Liver (tissue), 9 donors: ENCODE results near the gene CRBN. TPM values are rescaled to one million over a fixed set of nuclear protein-coding genes. Genes with fewer than 3 reads are reported as not detected.

ENCODE experiments used
- DNase-seq: peaks from one replicate; pipeline ENCODE4 v3.0.0-alpha.2; 2017; ENCODE audit warnings: low spot score
- H3K27ac ChIP-seq, 2 donors: one replicate each; pipeline ENCODE4 v1.7.0; 2013; ENCODE audit warnings: inconsistent platforms in 2 of 2, low read length in 2 of 2, control low read depth in 1 of 2, low read depth in 1 of 2, mild to moderate bottlenecking in 1 of 2
- H3K27me3 ChIP-seq, 4 donors: one replicate each; pipeline versions ENCODE4 v1.6.1 to v1.7.0; 2013; ENCODE audit warnings: low read length in 3 of 4, inconsistent platforms in 1 of 4, mild to moderate bottlenecking in 1 of 4, moderate library complexity in 1 of 4; ENCODE audit not compliant: control insufficient read depth in 4 of 4, insufficient read depth in 4 of 4
- H3K36me3 ChIP-seq, 4 donors: one replicate each; pipeline versions ENCODE4 v1.6.1 to v1.7.0; 2013; ENCODE audit warnings: low read length in 3 of 4, mild to moderate bottlenecking in 3 of 4, low read depth in 1 of 4, moderate library complexity in 1 of 4; ENCODE audit not compliant: control insufficient read depth in 4 of 4, insufficient read depth in 3 of 4
- H3K4me1 ChIP-seq, 4 donors: one replicate each; pipeline versions ENCODE4 v1.6.1 to v1.7.0; 2013; ENCODE audit warnings: low read length in 3 of 4, mild to moderate bottlenecking in 3 of 4, moderate library complexity in 1 of 4; ENCODE audit not compliant: control insufficient read depth in 4 of 4, insufficient read depth in 4 of 4
- H3K4me3 ChIP-seq, 3 donors: one replicate each; pipeline versions ENCODE4 v1.6.1 to v1.7.0; 2013; ENCODE audit warnings: low read length in 3 of 3, control low read depth in 1 of 3, low read depth in 1 of 3, mild to moderate bottlenecking in 1 of 3
- H3K9ac ChIP-seq, 2 donors: one replicate each; pipeline ENCODE4 v1.7.0; 2013; ENCODE audit warnings: low read length in 2 of 2, mild to moderate bottlenecking in 2 of 2, moderate library complexity in 2 of 2, control low read depth in 1 of 2, low read depth in 1 of 2
- H3K9me3 ChIP-seq, 4 donors: one replicate each; pipeline versions ENCODE4 v1.6.1 to v1.7.0; 2013; ENCODE audit warnings: low read length in 3 of 4; ENCODE audit not compliant: control insufficient read depth in 4 of 4
- EGR1 ChIP-seq, 2 donors: IDR thresholded peaks; 2 replicates each; pipeline ENCODE4 v1.6.1; 2016 to 2018; ENCODE audit warnings: antibody characterized with exemption in 2 of 2, low read depth in 2 of 2
- FOXA2 ChIP-seq: IDR thresholded peaks from 2 replicates; pipeline ENCODE4 v1.6.1; 2016; ENCODE audit warnings: antibody characterized with exemption
- GABPA ChIP-seq, 2 donors: IDR thresholded peaks in 1 of 2; conservative IDR thresholded peaks in 1 of 2; 2 replicates each; pipeline ENCODE4 v1.6.1; 2016; ENCODE audit warnings: antibody characterized with exemption in 2 of 2, mild to moderate bottlenecking in 1 of 2, moderate library complexity in 1 of 2
- HNF4A ChIP-seq, 2 donors: conservative IDR thresholded peaks; 2 replicates each; pipeline ENCODE4 v1.6.1; 2016; ENCODE audit warnings: antibody characterized with exemption in 2 of 2, mild to moderate bottlenecking in 2 of 2
- HNF4G ChIP-seq: IDR thresholded peaks from 2 replicates; pipeline ENCODE4 v1.6.1; 2016; ENCODE audit warnings: antibody characterized with exemption
- JUND ChIP-seq, 2 donors: IDR thresholded peaks; 2 replicates each; pipeline ENCODE4 v1.6.1; 2016; ENCODE audit warnings: antibody characterized with exemption in 2 of 2
- NR2F2 ChIP-seq: IDR thresholded peaks from 2 replicates; pipeline ENCODE4 v1.6.1; 2016; ENCODE audit warnings: antibody characterized with exemption
- RAD21 ChIP-seq, 2 donors: IDR thresholded peaks; 2 replicates each; pipeline ENCODE4 v1.6.1; 2016; ENCODE audit warnings: antibody characterized with exemption in 2 of 2, mild to moderate bottlenecking in 2 of 2
- RXRA ChIP-seq, 2 donors: IDR thresholded peaks; 2 replicates each; pipeline ENCODE4 v1.6.1; 2017 to 2018; ENCODE audit warnings: antibody characterized with exemption in 2 of 2, mild to moderate bottlenecking in 1 of 2
- SP1 ChIP-seq: IDR thresholded peaks from 2 replicates; pipeline ENCODE4 v1.6.1; 2018; ENCODE audit warnings: antibody characterized with exemption, mild to moderate bottlenecking
- TAF1 ChIP-seq: conservative IDR thresholded peaks from 2 replicates; pipeline ENCODE4 v1.6.1; 2016; ENCODE audit warnings: antibody characterized with exemption, mild to moderate bottlenecking
- WGBS: extraction: QIAGEN DNeasy Blood & Tissue Kit; methylation state at CpG from one replicate; pipeline ENCODE4 v1.1.7; 2013; 5-methylcytosine and 5-hydroxymethylcytosine counted together
- polyA plus RNA-seq, 2 donors: library from polyadenylated mRNA; stranded (reverse) in 1 of 2; unstranded in 1 of 2; fragments of 200-250 nt in 1 of 2; fragments of >200 nt in 1 of 2; fragmentation: Nextera tagmentation in 1 of 2; extraction: Ambion mirVana in 1 of 2; gene quantifications; one replicate each; pipeline versions ENCODE4 v1.2.1 to v1.2.3, GENCODE V29; 2013 to 2015
- total RNA-seq, 2 donors: library from RNA; depleted of rRNA; stranded (reverse); fragments of >200 nt; gene quantifications; one replicate each; pipeline ENCODE4 v1.2.3, GENCODE V29; 2014
- TF ChIP-seq, protein P1 (sequence below): IDR thresholded peaks from 2 replicates; pipeline ENCODE4 v1.6.1; 2016; ENCODE audit warnings: antibody characterized with exemption
- TF ChIP-seq, protein P2 (sequence below): IDR thresholded peaks from 2 replicates; pipeline ENCODE4 v1.6.1; 2016; ENCODE audit warnings: antibody characterized with exemption
- TF ChIP-seq, protein P3 (sequence below): IDR thresholded peaks from 2 replicates; pipeline ENCODE4 v1.6.1; 2016; ENCODE audit warnings: antibody characterized with exemption, mild to moderate bottlenecking
- donor health status: healthy.
- donor health status: healthy.
- donor health status: healthy.
- donor health status: healthy.
- donor health status: healthy.

The CRBN gene
- total and polyA plus RNA-seq, 4 donors: 14.0 to 57.6 (median 29.4) TPM

DNA sequence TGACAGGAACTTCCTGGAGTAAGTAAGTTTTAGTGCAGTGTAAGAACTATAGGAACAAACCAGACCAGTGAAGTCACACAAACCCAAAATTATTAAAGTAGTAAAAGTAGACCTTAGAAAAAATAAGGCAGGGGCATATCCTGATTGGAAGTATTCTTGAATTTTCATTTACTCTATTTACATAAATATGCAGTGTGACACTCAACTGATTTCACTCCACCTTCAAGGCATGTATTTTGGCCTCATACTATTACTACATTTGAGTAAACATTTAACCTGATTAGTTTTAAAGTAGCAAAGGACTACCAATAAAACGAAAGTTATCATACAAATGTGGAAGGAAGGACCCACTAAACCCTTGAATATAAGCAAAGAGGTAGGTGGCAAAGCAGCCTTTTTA is 29.9 kb downstream of the CRBN start:
- no peak for DNase-seq
- H3K4me3 ChIP-seq: no peak overlapping the region
- H3K9me3 ChIP-seq: no peaks in the 10 kb centered on the region
- H3K27ac ChIP-seq: no peak overlapping the region
- TF ChIP-seq JUND (IDR thresholded peaks at IDR 0.05) (no peak), HNF4G (no peak), RAD21 (IDR thresholded peaks at IDR 0.05) (no peak), GABPA (IDR thresholded peaks at IDR 0.05 in 1 of 2, conservative IDR thresholded peaks at IDR 0.05 in 1 of 2) (no peak)
- H3K9ac ChIP-seq: no peak overlapping the region
- H3K27me3 ChIP-seq: no peaks in the 10 kb centered on the region
- H3K36me3 ChIP-seq: peaks cover 0 to 76% (median 73%) of the 10 kb centered on the region in 4 donors
- WGBS: 73% methylated on average over 1 of the region's 1 CpG
- H3K4me1 ChIP-seq: peaks cover 0 to 2% (median 0%) of the 10 kb centered on the region in 4 donors

DNA sequence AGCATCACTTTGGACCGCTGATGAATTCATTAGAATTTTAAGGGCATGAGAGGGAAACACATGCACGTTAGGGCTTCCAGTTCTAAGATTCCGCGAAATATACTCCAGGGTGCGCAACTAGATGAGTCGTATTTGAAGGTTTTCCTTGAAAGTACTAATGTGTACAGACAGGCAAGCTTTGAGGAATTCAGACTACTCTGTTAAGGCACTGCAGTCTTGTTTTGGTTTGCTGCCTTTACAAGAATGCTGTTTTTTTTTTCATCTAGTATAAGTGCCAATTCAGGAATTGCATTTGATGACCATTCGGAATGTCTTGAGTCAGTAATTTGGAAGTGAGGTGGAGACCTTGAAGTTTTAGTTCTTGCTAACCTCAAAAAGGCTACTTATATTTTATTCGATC is 33.7 kb downstream of the CRBN start:
- H3K27ac ChIP-seq: no peak overlapping the region
- H3K27me3 ChIP-seq: no peaks in the 10 kb centered on the region
- H3K9ac ChIP-seq: no peak overlapping the region
- DNase-seq: no peak
- no peak overlapping the region for H3K4me3 ChIP-seq
- no peaks in the 10 kb centered on the region for H3K9me3 ChIP-seq
- peaks cover 3 to 70% (median 63%) of the 10 kb centered on the region in 4 donors for H3K36me3 ChIP-seq
- TF ChIP-seq, protein P1, sequence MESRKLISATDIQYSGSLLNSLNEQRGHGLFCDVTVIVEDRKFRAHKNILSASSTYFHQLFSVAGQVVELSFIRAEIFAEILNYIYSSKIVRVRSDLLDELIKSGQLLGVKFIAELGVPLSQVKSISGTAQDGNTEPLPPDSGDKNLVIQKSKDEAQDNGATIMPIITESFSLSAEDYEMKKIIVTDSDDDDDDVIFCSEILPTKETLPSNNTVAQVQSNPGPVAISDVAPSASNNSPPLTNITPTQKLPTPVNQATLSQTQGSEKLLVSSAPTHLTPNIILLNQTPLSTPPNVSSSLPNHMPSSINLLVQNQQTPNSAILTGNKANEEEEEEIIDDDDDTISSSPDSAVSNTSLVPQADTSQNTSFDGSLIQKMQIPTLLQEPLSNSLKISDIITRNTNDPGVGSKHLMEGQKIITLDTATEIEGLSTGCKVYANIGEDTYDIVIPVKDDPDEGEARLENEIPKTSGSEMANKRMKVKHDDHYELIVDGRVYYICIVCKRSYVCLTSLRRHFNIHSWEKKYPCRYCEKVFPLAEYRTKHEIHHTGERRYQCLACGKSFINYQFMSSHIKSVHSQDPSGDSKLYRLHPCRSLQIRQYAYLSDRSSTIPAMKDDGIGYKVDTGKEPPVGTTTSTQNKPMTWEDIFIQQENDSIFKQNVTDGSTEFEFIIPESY: no peak
- TF ChIP-seq HNF4G (no peak), RAD21 (IDR thresholded peaks at IDR 0.05) (no peak), FOXA2 (no peak), HNF4A (conservative IDR thresholded peaks at IDR 0.05) (no peak), NR2F2 (no peak), EGR1 (IDR thresholded peaks at IDR 0.05; ENCODE audit: low read depth in 2 of 2) (no peak), SP1 (no peak), TAF1 (no peak), RXRA (IDR thresholded peaks at IDR 0.05) (no peak), GABPA (IDR thresholded peaks at IDR 0.05 in 1 of 2, conservative IDR thresholded peaks at IDR 0.05 in 1 of 2) (no peak)
- TF ChIP-seq, protein P2, sequence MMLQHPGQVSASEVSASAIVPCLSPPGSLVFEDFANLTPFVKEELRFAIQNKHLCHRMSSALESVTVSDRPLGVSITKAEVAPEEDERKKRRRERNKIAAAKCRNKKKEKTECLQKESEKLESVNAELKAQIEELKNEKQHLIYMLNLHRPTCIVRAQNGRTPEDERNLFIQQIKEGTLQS: no peak
- TF ChIP-seq, protein P3, sequence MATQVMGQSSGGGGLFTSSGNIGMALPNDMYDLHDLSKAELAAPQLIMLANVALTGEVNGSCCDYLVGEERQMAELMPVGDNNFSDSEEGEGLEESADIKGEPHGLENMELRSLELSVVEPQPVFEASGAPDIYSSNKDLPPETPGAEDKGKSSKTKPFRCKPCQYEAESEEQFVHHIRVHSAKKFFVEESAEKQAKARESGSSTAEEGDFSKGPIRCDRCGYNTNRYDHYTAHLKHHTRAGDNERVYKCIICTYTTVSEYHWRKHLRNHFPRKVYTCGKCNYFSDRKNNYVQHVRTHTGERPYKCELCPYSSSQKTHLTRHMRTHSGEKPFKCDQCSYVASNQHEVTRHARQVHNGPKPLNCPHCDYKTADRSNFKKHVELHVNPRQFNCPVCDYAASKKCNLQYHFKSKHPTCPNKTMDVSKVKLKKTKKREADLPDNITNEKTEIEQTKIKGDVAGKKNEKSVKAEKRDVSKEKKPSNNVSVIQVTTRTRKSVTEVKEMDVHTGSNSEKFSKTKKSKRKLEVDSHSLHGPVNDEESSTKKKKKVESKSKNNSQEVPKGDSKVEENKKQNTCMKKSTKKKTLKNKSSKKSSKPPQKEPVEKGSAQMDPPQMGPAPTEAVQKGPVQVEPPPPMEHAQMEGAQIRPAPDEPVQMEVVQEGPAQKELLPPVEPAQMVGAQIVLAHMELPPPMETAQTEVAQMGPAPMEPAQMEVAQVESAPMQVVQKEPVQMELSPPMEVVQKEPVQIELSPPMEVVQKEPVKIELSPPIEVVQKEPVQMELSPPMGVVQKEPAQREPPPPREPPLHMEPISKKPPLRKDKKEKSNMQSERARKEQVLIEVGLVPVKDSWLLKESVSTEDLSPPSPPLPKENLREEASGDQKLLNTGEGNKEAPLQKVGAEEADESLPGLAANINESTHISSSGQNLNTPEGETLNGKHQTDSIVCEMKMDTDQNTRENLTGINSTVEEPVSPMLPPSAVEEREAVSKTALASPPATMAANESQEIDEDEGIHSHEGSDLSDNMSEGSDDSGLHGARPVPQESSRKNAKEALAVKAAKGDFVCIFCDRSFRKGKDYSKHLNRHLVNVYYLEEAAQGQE: no peak
- WGBS: 96% methylated on average over 8 of the region's 8 CpGs
- H3K4me1 ChIP-seq: peaks cover 0 to 1% (median 0%) of the 10 kb centered on the region in 4 donors
